PC-9 (cell line): ENCODE measurements around the gene TM4SF5.
"Not testable (repeated sequence)": the region's sequence is repeated elsewhere in the genome, so short reads cannot be mapped to it uniquely, and the experiment has no call there.

Experiments
- CTCF ChIP-seq: fragments of 200-600 bp; sonication (generic); conservative IDR thresholded peaks from 2 replicates; pipeline ENCODE4 v1.6.1; 2017; ENCODE audit warnings: mixed run types, antibody characterized with exemption, mild to moderate bottlenecking, moderate library complexity
- EZH2 ChIP-seq: fragments of 200-600 bp; sonication (generic); IDR thresholded peaks from 2 replicates; pipeline ENCODE4 v1.8.0; 2017; ENCODE audit warnings: antibody characterized with exemption, low read depth

- not testable (repeated sequence) for TF ChIP-seq CTCF, EZH2
Observed at GRCh38 chr17:4832829-4833177, 61.1 kb downstream of the TM4SF5 start.
